ENCODE measurements around the gene SCYL2. TPM values are rescaled to one million over a fixed set of nuclear protein-coding genes. Genes with fewer than 3 reads are reported as not detected.
"Not testable (repeated sequence)": the region's sequence is repeated elsewhere in the genome, so short reads cannot be mapped to it uniquely, and the experiment has no call there.

The SCYL2 gene, protein sequence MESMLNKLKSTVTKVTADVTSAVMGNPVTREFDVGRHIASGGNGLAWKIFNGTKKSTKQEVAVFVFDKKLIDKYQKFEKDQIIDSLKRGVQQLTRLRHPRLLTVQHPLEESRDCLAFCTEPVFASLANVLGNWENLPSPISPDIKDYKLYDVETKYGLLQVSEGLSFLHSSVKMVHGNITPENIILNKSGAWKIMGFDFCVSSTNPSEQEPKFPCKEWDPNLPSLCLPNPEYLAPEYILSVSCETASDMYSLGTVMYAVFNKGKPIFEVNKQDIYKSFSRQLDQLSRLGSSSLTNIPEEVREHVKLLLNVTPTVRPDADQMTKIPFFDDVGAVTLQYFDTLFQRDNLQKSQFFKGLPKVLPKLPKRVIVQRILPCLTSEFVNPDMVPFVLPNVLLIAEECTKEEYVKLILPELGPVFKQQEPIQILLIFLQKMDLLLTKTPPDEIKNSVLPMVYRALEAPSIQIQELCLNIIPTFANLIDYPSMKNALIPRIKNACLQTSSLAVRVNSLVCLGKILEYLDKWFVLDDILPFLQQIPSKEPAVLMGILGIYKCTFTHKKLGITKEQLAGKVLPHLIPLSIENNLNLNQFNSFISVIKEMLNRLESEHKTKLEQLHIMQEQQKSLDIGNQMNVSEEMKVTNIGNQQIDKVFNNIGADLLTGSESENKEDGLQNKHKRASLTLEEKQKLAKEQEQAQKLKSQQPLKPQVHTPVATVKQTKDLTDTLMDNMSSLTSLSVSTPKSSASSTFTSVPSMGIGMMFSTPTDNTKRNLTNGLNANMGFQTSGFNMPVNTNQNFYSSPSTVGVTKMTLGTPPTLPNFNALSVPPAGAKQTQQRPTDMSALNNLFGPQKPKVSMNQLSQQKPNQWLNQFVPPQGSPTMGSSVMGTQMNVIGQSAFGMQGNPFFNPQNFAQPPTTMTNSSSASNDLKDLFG
- total RNA-seq (2012; rRNA removed) = 30.4 and 34.0 TPM in 2 replicates

DNA sequence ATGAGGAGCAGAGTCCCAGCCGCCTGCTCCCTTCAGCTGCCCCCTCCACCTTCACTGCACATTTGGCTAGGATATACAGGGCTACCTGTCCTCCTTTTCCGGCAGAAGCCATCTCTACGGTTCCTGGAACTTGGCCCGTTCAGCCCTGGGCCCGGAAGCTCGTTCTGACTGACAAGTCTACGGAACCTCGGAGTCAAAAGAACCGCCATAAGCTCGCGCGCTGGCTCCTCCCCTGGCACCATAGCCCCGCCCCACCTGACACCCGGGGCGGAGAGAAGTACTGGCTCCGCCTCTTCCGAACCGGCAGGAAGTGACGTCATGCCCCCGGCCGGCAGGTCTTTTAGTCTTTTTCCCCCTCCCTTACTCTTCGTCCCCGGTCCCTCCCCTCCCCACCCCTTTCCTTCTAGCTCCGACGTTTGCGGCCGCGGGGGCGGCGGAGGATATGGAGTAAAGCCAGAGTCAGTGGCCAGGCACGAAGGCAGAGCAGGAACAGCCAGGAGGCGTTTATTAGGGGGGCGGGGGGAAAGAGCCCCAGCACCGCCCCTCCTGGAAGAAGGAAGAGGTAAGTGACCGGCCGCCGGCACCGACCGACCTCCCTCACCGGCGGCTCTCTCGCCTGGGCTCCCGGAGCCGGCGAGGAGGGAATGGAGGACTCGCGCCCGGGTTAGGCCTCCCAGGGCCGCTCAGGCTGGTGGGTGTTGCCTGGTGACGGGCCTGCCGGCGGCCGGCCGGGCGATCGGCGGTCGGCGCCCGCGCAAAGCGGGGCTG lies at the start of gene SCYL2, which contains the start of gene DEPDC4:
SCYL2 (plus strand) TSS at position 343 of the 768 bp plus-strand sequence. CDS start 15,794 bp downstream, outside the sequence.
DEPDC4 (minus strand) TSS at position 245 of the 768 bp plus-strand sequence; CDS start at position 242, 3 bp downstream.
- Histone ChIP-seq H3K4me1 (ENCODE audit: control insufficient read depth, insufficient read depth, low read length) (peaks cover 19% of the 10 kb centered on the region), H3K9ac (ENCODE audit: low read depth, low read length) (peak within 1 kb of the TSS; percentile 97), H3K27me3 (ENCODE audit: control insufficient read depth, insufficient read depth, low read length) (no peaks in the 10 kb centered on the region), H3K36me3 (ENCODE audit: insufficient read depth, low read length) (no peaks in the 10 kb centered on the region), H3K4me2 (ENCODE audit: low read length) (peak within 1 kb of the TSS; percentile 82), H3K9me3 (replicated peaks; ENCODE audit: low read length) (no peaks in the 10 kb centered on the region), H3K4me3 (ENCODE audit: low read length) (peak within 1 kb of the TSS; percentile 93)

DNA sequence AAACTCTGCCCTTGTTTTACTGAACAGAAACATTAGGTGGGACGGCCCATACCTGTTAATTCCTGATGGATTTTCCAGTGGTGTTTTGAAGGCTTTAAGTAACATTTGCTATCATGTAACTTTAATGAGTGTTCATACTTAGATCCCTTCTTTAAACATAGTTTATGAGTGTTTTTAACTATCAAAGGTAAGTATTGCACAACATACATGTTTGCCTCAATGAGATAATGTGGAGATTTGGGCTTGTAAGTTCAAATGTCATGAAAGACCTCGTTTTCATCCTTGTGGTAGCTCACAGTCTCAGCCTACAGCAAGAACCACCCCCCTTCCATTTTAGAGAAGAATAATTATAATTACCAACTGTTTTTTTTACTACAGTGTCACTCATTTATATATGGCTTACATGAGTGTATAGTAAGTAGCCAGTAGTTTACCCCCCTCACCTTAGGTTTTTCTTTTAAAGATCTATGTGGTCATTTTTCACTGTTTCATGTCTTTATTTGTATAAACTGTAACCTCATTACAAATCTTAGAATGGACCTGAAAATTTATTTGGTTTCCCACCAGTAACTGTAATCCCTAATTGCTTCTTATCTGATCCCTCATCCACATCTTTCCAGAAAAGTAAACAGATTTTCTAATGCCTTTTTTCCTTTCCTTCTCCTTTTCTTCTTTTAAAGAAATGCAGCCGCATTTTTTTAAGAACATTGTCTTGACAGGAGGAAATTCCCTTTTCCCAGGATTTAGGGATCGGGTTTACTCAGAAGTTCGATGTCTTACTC lies 47.5 kb upstream of the SCYL2 start:
- Histone ChIP-seq H3K36me3 (ENCODE audit: insufficient read depth, low read length) (peaks cover 40% of the 10 kb centered on the region), H3K9ac (ENCODE audit: low read depth, low read length) (no peak overlapping the region), H3K27me3 (ENCODE audit: control insufficient read depth, insufficient read depth, low read length) (no peaks in the 10 kb centered on the region), H3K4me1 (ENCODE audit: control insufficient read depth, insufficient read depth, low read length) (no peaks in the 10 kb centered on the region), H3K4me2 (ENCODE audit: low read length) (no peak overlapping the region), H3K4me3 (ENCODE audit: low read length) (no peak overlapping the region), H3K9me3 (replicated peaks; ENCODE audit: low read length) (no peaks in the 10 kb centered on the region)

DNA sequence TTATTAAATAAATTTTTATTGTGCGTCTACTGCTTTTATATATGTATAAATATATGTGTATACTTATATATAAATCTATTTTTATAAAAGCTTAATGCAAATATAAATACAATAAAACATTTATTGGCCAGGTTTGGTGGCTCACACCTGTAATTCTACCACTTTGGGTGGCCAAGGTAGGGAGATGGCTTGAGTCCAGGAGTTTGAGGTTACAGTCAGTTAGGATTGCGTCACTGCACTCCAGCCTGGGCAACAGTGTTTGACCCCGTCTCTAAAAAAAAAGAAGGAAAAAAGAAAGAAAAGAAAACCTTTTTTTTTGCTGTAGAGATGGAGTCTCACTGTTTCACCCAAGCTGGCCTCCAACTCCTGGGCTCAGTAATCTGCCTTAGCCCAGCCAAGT lies 45.5 kb upstream of the SCYL2 start:
- Histone ChIP-seq H3K9ac (ENCODE audit: low read depth, low read length) (no peak overlapping the region), H3K9me3 (replicated peaks; ENCODE audit: low read length) (no peaks in the 10 kb centered on the region), H3K4me1 (ENCODE audit: control insufficient read depth, insufficient read depth, low read length) (no peaks in the 10 kb centered on the region), H3K36me3 (ENCODE audit: insufficient read depth, low read length) (peaks cover 43% of the 10 kb centered on the region), H3K4me3 (ENCODE audit: low read length) (no peak overlapping the region), H3K27me3 (ENCODE audit: control insufficient read depth, insufficient read depth, low read length) (no peaks in the 10 kb centered on the region), H3K4me2 (ENCODE audit: low read length) (no peak overlapping the region)

DNA sequence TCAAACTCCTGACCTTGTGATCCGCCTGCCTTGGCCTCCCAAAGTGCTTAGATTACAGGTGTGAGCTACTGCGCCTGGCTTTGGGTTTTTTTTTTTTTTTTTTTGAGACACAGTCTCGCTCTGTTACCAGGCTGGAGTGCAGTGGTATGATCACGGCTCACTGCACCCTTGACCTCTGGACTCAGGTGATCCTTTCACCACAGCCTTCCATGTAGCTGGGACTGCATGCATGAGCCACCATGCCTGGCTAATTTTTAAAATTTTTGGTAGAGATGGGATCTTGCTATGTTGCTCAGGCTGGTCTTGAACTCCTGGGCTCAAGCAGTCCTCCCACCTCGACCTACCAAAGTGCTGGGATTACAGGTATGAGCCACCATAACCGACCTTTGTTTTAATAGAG lies 44.8 kb upstream of the SCYL2 start:
- H3K4me3 ChIP-seq (ENCODE audit: low read length); H3K27me3 ChIP-seq (ENCODE audit: control insufficient read depth, insufficient read depth, low read length); H3K9ac ChIP-seq (ENCODE audit: low read depth, low read length); H3K4me1 ChIP-seq (ENCODE audit: control insufficient read depth, insufficient read depth, low read length); H3K9me3 ChIP-seq (replicated peaks; ENCODE audit: low read length); H3K4me2 ChIP-seq (ENCODE audit: low read length): not testable (repeated sequence)
- peaks cover 43% of the 10 kb centered on the region for H3K36me3 ChIP-seq (ENCODE audit: insufficient read depth, low read length)

DNA sequence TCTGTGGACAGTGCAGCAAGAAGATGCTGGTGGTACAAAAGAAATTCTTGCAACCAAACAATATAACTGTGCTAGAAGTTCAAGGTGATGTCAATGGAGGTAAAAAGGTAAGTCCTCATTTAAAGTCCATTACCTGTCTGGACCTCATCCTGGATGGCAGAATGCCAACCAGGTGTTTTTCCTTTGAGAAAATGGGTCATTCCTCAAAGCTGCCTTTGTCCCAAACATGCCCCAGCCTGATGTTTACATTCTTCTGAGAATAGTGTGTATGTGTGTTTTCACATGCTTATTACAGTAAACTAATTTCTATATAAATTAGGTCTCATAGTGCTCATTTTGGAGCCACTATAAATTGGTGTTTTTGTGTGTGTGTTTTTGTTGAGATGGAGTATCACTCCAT lies 41.5 kb upstream of the SCYL2 start:
- peaks cover 26% of the 10 kb centered on the region for H3K36me3 ChIP-seq (ENCODE audit: insufficient read depth, low read length)
- H3K4me1 ChIP-seq (ENCODE audit: control insufficient read depth, insufficient read depth, low read length) = no peaks in the 10 kb centered on the region
- no peak overlapping the region for H3K9ac ChIP-seq (ENCODE audit: low read depth, low read length)
- no peaks in the 10 kb centered on the region for H3K27me3 ChIP-seq (ENCODE audit: control insufficient read depth, insufficient read depth, low read length)
- H3K4me2 ChIP-seq (ENCODE audit: low read length) = no peak overlapping the region
- H3K9me3 ChIP-seq (replicated peaks; ENCODE audit: low read length) = no peaks in the 10 kb centered on the region
- H3K4me3 ChIP-seq (ENCODE audit: low read length) = no peak overlapping the region

DNA sequence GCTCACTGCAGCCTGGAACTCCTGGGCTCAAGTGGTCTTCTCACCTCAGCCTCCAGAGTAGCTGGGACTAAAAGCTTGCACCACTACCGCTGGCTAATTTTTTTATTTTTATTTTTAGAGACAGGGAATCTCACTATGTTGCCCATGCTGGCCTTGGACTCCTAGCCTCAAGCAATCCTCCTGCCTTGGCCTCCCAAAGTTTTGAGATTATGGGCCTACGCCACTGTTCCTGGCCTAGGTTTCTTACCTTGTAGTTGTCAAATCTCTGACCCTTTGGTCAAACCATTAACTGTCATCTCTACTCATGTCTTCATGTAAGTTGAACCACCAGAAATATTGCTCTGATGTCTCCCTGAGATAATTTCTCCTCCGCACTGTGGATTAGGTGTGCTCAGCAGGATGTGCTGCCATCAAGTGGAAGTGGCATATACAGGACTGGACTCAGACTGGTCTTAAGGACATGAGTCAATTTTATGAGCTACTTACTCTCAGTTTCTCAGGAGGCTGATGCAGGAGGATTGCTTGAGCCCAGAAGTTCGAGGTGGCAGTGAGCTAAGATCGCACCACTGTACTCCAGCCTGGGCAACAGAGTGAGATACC lies 37.8 kb upstream of the SCYL2 start:
- no peaks in the 10 kb centered on the region for H3K27me3 ChIP-seq (ENCODE audit: control insufficient read depth, insufficient read depth, low read length)
- no peak overlapping the region for H3K4me2 ChIP-seq (ENCODE audit: low read length)
- peaks cover 14% of the 10 kb centered on the region for H3K36me3 ChIP-seq (ENCODE audit: insufficient read depth, low read length)
- no peaks in the 10 kb centered on the region for H3K9me3 ChIP-seq (replicated peaks; ENCODE audit: low read length)
- H3K4me3 ChIP-seq (ENCODE audit: low read length) = no peak overlapping the region
- peaks cover 2% of the 10 kb centered on the region for H3K4me1 ChIP-seq (ENCODE audit: control insufficient read depth, insufficient read depth, low read length)
- H3K9ac ChIP-seq (ENCODE audit: low read depth, low read length) = no peak overlapping the region

DNA sequence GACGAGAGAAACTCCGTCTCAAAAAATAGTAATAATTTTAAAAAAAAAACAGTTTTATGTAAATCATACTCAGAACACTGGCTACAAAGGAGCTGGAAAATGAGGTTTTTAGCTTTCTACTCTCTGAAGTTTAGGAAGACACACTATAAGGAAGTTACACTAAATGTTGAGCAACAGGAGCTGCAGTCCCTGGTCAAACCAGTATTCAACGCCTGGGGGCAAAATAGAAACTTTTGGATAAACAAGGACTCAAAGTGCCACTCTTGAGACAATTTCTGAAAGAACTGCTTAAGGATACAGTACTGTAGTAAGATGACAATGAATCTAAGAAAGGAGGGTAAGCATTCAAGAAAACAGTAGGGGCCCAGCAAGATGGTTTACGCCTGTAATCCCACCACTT lies 37.1 kb upstream of the SCYL2 start:
- peaks cover 7% of the 10 kb centered on the region for H3K36me3 ChIP-seq (ENCODE audit: insufficient read depth, low read length)
- no peak overlapping the region for H3K9ac ChIP-seq (ENCODE audit: low read depth, low read length)
- no peaks in the 10 kb centered on the region for H3K27me3 ChIP-seq (ENCODE audit: control insufficient read depth, insufficient read depth, low read length)
- H3K4me2 ChIP-seq (ENCODE audit: low read length) = no peak overlapping the region
- no peak overlapping the region for H3K4me3 ChIP-seq (ENCODE audit: low read length)
- H3K4me1 ChIP-seq (ENCODE audit: control insufficient read depth, insufficient read depth, low read length) = peaks cover 7% of the 10 kb centered on the region
- no peaks in the 10 kb centered on the region for H3K9me3 ChIP-seq (replicated peaks; ENCODE audit: low read length)

DNA sequence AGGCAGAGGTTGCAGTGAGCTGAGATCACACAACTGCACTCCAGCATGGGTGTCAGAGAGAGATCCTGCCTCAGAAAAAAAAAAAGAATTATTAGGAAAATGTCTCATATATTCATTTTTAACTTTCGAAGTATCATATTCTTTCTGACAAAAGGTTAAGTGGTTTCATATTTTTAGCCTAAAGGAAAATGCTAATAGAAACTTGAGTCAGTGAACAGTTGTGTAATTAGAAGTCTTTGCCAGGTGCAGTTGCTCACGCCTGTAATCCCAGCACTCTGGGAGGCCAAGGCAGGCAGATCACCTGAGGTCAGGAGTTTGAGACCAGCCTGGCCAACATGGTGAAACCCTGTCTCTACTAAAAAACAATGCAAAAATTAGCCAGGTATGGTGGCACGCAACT lies 35.1 kb upstream of the SCYL2 start:
- H3K9me3 ChIP-seq (replicated peaks; ENCODE audit: low read length); H3K27me3 ChIP-seq (ENCODE audit: control insufficient read depth, insufficient read depth, low read length); H3K9ac ChIP-seq (ENCODE audit: low read depth, low read length); H3K4me1 ChIP-seq (ENCODE audit: control insufficient read depth, insufficient read depth, low read length); H3K4me2 ChIP-seq (ENCODE audit: low read length); H3K36me3 ChIP-seq (ENCODE audit: insufficient read depth, low read length); H3K4me3 ChIP-seq (ENCODE audit: low read length): not testable (repeated sequence)

DNA sequence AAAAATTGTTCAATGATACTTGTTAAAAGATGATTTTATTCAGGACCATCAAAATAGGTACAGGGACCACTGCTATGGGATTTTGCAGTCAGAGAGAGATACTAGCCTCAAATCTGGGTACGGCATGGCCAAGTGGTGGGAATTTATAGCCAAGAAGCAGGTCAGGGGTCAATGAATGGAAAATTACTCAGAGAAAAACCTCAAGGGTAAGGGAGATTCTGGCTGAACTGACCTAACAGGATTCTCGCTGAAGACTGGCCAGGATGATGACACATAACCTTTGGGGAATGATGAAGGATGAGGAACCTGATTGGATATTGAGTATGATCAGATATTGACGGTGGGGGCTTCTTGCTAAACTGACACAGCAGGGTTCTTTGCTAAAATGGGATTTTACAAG lies 32.8 kb upstream of the SCYL2 start:
- H3K9ac ChIP-seq (ENCODE audit: low read depth, low read length) = no peak overlapping the region
- H3K9me3 ChIP-seq (replicated peaks; ENCODE audit: low read length) = no peaks in the 10 kb centered on the region
- H3K36me3 ChIP-seq (ENCODE audit: insufficient read depth, low read length) = no peaks in the 10 kb centered on the region
- H3K27me3 ChIP-seq (ENCODE audit: control insufficient read depth, insufficient read depth, low read length) = no peaks in the 10 kb centered on the region
- H3K4me3 ChIP-seq (ENCODE audit: low read length) = peak overlapping the region; percentile 34
- H3K4me2 ChIP-seq (ENCODE audit: low read length) = peak overlapping the region; percentile 64
- H3K4me1 ChIP-seq (ENCODE audit: control insufficient read depth, insufficient read depth, low read length) = peaks cover 7% of the 10 kb centered on the region

DNA sequence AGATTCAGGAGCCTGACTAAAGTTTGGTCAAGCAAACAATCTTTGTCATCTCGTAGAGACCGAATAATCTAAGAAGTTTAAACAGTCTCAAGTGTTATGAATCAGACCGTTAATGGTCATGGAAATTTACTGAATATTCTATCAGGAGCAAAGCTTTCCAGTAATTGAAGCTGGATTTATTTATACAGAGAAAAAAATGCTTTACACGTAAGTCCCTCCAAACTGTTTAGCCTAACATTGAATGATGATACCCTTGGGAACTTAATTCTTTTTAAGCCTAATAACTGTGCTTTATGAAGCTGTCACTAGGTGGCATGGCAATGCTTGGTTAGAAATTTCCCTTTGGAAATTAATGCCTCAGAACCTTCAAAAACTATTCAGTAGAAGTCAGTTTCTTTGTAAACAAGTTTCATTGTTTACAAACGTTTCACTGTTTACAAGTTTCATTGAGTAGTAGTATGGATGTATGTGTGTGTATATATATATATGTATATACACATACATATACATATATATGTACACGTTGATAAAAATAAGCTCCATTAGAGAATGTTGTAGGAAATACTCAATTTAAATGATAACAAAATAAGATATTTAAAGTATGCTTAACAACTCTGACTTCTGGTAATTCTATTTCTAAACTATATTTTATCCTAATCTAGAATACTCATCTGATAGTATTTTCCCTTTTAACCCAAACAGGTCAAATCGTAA lies 32.2 kb upstream of the SCYL2 start:
- no peaks in the 10 kb centered on the region for H3K36me3 ChIP-seq (ENCODE audit: insufficient read depth, low read length)
- no peaks in the 10 kb centered on the region for H3K9me3 ChIP-seq (replicated peaks; ENCODE audit: low read length)
- H3K4me3 ChIP-seq (ENCODE audit: low read length) = peak overlapping the region; percentile 34
- H3K4me2 ChIP-seq (ENCODE audit: low read length) = peak overlapping the region; percentile 64
- no peak overlapping the region for H3K9ac ChIP-seq (ENCODE audit: low read depth, low read length)
- peaks cover 7% of the 10 kb centered on the region for H3K4me1 ChIP-seq (ENCODE audit: control insufficient read depth, insufficient read depth, low read length)
- no peaks in the 10 kb centered on the region for H3K27me3 ChIP-seq (ENCODE audit: control insufficient read depth, insufficient read depth, low read length)
